ENCODE measurements around the gene MT1A.

MT1A gene

GRCh38 chr16:56604966-56605365 lies 33.5 kb upstream of the MT1A start:
- no peak overlapping the region for H3K27ac ChIP-seq (ENCODE audit: low read length)
- no peaks in the 10 kb centered on the region for H3K9me3 ChIP-seq (ENCODE audit: insufficient read depth, low read length, severe bottlenecking)
- no peak overlapping the region for H2AFZ ChIP-seq (ENCODE audit: low read depth, low read length)
- no peak for TF ChIP-seq EZH2 (IDR thresholded peaks at IDR 0.05; ENCODE audit: borderline replicate concordance, low read depth, low read length, severe bottlenecking)
- TF ChIP-seq, protein P1, sequence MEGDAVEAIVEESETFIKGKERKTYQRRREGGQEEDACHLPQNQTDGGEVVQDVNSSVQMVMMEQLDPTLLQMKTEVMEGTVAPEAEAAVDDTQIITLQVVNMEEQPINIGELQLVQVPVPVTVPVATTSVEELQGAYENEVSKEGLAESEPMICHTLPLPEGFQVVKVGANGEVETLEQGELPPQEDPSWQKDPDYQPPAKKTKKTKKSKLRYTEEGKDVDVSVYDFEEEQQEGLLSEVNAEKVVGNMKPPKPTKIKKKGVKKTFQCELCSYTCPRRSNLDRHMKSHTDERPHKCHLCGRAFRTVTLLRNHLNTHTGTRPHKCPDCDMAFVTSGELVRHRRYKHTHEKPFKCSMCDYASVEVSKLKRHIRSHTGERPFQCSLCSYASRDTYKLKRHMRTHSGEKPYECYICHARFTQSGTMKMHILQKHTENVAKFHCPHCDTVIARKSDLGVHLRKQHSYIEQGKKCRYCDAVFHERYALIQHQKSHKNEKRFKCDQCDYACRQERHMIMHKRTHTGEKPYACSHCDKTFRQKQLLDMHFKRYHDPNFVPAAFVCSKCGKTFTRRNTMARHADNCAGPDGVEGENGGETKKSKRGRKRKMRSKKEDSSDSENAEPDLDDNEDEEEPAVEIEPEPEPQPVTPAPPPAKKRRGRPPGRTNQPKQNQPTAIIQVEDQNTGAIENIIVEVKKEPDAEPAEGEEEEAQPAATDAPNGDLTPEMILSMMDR (IDR thresholded peaks at IDR 0.05; ENCODE audit: borderline replicate concordance, extremely low read depth, low read length, poor library complexity, severe bottlenecking), result no peak
- H3K36me3 ChIP-seq (ENCODE audit: insufficient read depth, low read length), result no peaks in the 10 kb centered on the region
- no peaks in the 10 kb centered on the region for H3K79me2 ChIP-seq (ENCODE audit: insufficient read depth, low read length)
- H3K4me3 ChIP-seq (ENCODE audit: low read depth in 1 of 2, low read length in 2 of 2), result no peak overlapping the region
- H3K4me1 ChIP-seq (ENCODE audit: insufficient read depth, low read length), result peaks cover 28% of the 10 kb centered on the region
- ATAC-seq (ENCODE audit: insufficient read depth, low read depth) (no peak), DNase-seq (no peak)
- H3K9ac ChIP-seq (ENCODE audit: low read depth, low read length), result no peak overlapping the region
- peaks cover 3% of the 10 kb centered on the region for H3K27me3 ChIP-seq (ENCODE audit: insufficient read depth, low read length, poor library complexity)
- no peaks in the 10 kb centered on the region for H4K20me1 ChIP-seq (ENCODE audit: insufficient read depth, low read length)
- no peak overlapping the region for H3K4me2 ChIP-seq (ENCODE audit: insufficient read depth, low read length)

- TF ChIP-seq, protein P1 (IDR thresholded peaks at IDR 0.05; ENCODE audit: borderline replicate concordance, extremely low read depth, low read length, poor library complexity, severe bottlenecking), result no peak
- no peak for TF ChIP-seq EZH2 (IDR thresholded peaks at IDR 0.05; ENCODE audit: borderline replicate concordance, low read depth, low read length, severe bottlenecking)
- no peak overlapping the region for H3K4me3 ChIP-seq (ENCODE audit: low read depth in 1 of 2, low read length in 2 of 2)
- H3K4me2 ChIP-seq (ENCODE audit: insufficient read depth, low read length), result no peak overlapping the region
- H4K20me1 ChIP-seq (ENCODE audit: insufficient read depth, low read length), result no peaks in the 10 kb centered on the region
- H3K4me1 ChIP-seq (ENCODE audit: insufficient read depth, low read length), result peaks cover 33% of the 10 kb centered on the region
- no peak for ATAC-seq (ENCODE audit: insufficient read depth, low read depth)
- no peak for DNase-seq
- H3K9ac ChIP-seq (ENCODE audit: low read depth, low read length), result no peak overlapping the region
- no peaks in the 10 kb centered on the region for H3K9me3 ChIP-seq (ENCODE audit: insufficient read depth, low read length, severe bottlenecking)
- H3K27me3 ChIP-seq (ENCODE audit: insufficient read depth, low read length, poor library complexity), result peaks cover 3% of the 10 kb centered on the region
- no peak overlapping the region for H3K27ac ChIP-seq (ENCODE audit: low read length)
- H3K79me2 ChIP-seq (ENCODE audit: insufficient read depth, low read length), result no peaks in the 10 kb centered on the region
- H3K36me3 ChIP-seq (ENCODE audit: insufficient read depth, low read length), result no peaks in the 10 kb centered on the region
- no peak overlapping the region for H2AFZ ChIP-seq (ENCODE audit: low read depth, low read length)
Measured at GRCh38 chr16:56605475-56605874, 33.0 kb upstream of the MT1A start.

- H3K9me3 ChIP-seq (ENCODE audit: insufficient read depth, low read length, severe bottlenecking), result no peaks in the 10 kb centered on the region
- no peak for DNase-seq
- TF ChIP-seq, protein P1 (IDR thresholded peaks at IDR 0.05; ENCODE audit: borderline replicate concordance, extremely low read depth, low read length, poor library complexity, severe bottlenecking), result no peak
- no peak for TF ChIP-seq EZH2 (IDR thresholded peaks at IDR 0.05; ENCODE audit: borderline replicate concordance, low read depth, low read length, severe bottlenecking)
- no peaks in the 10 kb centered on the region for H3K79me2 ChIP-seq (ENCODE audit: insufficient read depth, low read length)
- H2AFZ ChIP-seq (ENCODE audit: low read depth, low read length), result no peak overlapping the region
- H4K20me1 ChIP-seq (ENCODE audit: insufficient read depth, low read length), result no peaks in the 10 kb centered on the region
- no peak for ATAC-seq (ENCODE audit: insufficient read depth, low read depth)
- no peak overlapping the region for H3K4me3 ChIP-seq (ENCODE audit: low read depth in 1 of 2, low read length in 2 of 2)
- peaks cover 3% of the 10 kb centered on the region for H3K27me3 ChIP-seq (ENCODE audit: insufficient read depth, low read length, poor library complexity)
- no peaks in the 10 kb centered on the region for H3K36me3 ChIP-seq (ENCODE audit: insufficient read depth, low read length)
- no peak overlapping the region for H3K9ac ChIP-seq (ENCODE audit: low read depth, low read length)
- H3K4me2 ChIP-seq (ENCODE audit: insufficient read depth, low read length), result no peak overlapping the region
- H3K27ac ChIP-seq (ENCODE audit: low read length), result no peak overlapping the region
- H3K4me1 ChIP-seq (ENCODE audit: insufficient read depth, low read length), result peaks cover 39% of the 10 kb centered on the region
Measured at GRCh38 chr16:56606071-56606475, 32.4 kb upstream of the MT1A start.
